Activated CD8-positive, alpha-beta T cell treated with anti-CD3 and anti-CD28 coated beads, Interleukin-2, amount 10 ng/mL, durations not matched to agents 7 days and 5 days (primary cell): Measurements from ENCODE around the gene PTPRM. TPM values are rescaled to one million over a fixed set of nuclear protein-coding genes. Genes with fewer than 3 reads are reported as not detected.
"Not testable (repeated sequence)": the region's sequence is repeated elsewhere in the genome, so short reads cannot be mapped to it uniquely, and the experiment has no call there.

Experiments used
- ATAC-seq: fragments of 150-1000 bp; cut with Tn5 transposase; one replicate; pipeline ENCODE4 v1.10.0; 2021; ENCODE audit warnings: moderate library complexity
- CTCF ChIA-PET: fragments of 350-600 bp; sonication (Branson Sonifier 250); formaldehyde crosslinking; loops from one replicate; lab custom pipeline; 2021; ENCODE audit warnings: antibody characterized with exemption; lab: Charles Lee
- POLR2A ChIA-PET: fragments of 350-600 bp; sonication (Branson Sonifier 250); formaldehyde crosslinking; loops from one replicate; lab custom pipeline; 2021; ENCODE audit warnings: antibody characterized with exemption; lab: Charles Lee
- DNase-seq: peaks from one replicate; pipeline ENCODE4 v3.0.0-alpha.2; 2020
- H3K27ac Mint-ChIP-seq: one replicate; pipeline ENCODE4 v1.8.0; 2021; ENCODE audit warnings: mild to moderate bottlenecking, mixed read lengths
- H3K27me3 Mint-ChIP-seq: one replicate; pipeline ENCODE4 v1.8.0; 2021; ENCODE audit warnings: low read depth, mixed read lengths
- H3K36me3 Mint-ChIP-seq: one replicate; pipeline ENCODE4 v1.8.0; 2021; ENCODE audit warnings: low read depth, mixed read lengths
- H3K4me1 Mint-ChIP-seq: one replicate; pipeline ENCODE4 v1.8.0; 2021; ENCODE audit warnings: low read depth, mixed read lengths
- H3K4me3 Mint-ChIP-seq: one replicate; pipeline ENCODE4 v1.8.0; 2021; ENCODE audit warnings: mild to moderate bottlenecking, mixed read lengths
- H3K9me3 Mint-ChIP-seq: one replicate; pipeline ENCODE4 v1.8.0; 2022; ENCODE audit warnings: mixed read lengths; ENCODE audit not compliant: insufficient read depth
- total RNA-seq, 2 experiments: library from RNA; stranded (reverse); gene quantifications; one replicate each; pipeline ENCODE4 v1.2.3, GENCODE V29; 2021

PTPRM gene
- total RNA-seq, 2 experiments from 2014 or later = 0.76 to 1.0 TPM

DNA sequence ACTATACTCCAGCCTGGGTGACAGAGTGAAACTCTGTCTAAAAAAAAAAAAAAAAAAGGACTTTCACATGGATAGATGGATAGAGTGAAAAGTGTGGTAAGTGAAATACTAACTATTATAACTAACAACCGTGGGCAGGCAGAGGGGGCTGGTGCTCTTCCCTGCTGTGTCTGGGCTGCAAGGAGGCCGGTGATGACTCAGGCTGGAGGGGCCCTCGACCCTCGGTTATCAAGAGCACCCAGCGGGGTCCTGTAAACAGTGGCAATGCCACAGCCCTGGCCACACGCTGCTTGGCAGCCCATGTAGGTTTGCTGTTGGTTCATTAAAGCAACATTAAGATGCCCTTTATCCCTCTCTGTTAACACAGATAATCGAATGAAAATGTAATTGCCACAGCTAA, 857.4 kb downstream of the PTPRM start:
- no peak overlapping the region for H3K27ac Mint-ChIP-seq
- no peaks in the 10 kb centered on the region for H3K4me1 Mint-ChIP-seq
- ChIA-PET POLR2A (no interaction called here), CTCF (no interaction called here)
- DNase-seq (no peak), ATAC-seq (no peak)
- H3K36me3 Mint-ChIP-seq = no peaks in the 10 kb centered on the region
- H3K27me3 Mint-ChIP-seq = no peaks in the 10 kb centered on the region
- H3K9me3 Mint-ChIP-seq = no peaks in the 10 kb centered on the region
- no peak overlapping the region for H3K4me3 Mint-ChIP-seq

- no peak for DNase-seq
- POLR2A ChIA-PET = no interaction called here
- no peak overlapping the region for H3K27ac Mint-ChIP-seq
- no peak overlapping the region for H3K4me3 Mint-ChIP-seq
- CTCF ChIA-PET = no interaction called here
- no peaks in the 10 kb centered on the region for H3K4me1 Mint-ChIP-seq
- H3K27me3 Mint-ChIP-seq = no peaks in the 10 kb centered on the region
- H3K9me3 Mint-ChIP-seq = no peaks in the 10 kb centered on the region
- no peaks in the 10 kb centered on the region for H3K36me3 Mint-ChIP-seq
- ATAC-seq = no peak
These were observed 858.0 kb downstream of the PTPRM start for GRCh38 chr18:8424917-8425725.

GRCh38 chr18:8426401-8426800, 859.3 kb downstream of the PTPRM start:
- ATAC-seq = no peak
- POLR2A ChIA-PET = no interaction called here
- Mint-ChIP-seq H3K4me3 (no peak overlapping the region), H3K27me3 (no peaks in the 10 kb centered on the region), H3K27ac (no peak overlapping the region), H3K9me3 (no peaks in the 10 kb centered on the region), H3K36me3 (no peaks in the 10 kb centered on the region), H3K4me1 (no peaks in the 10 kb centered on the region)
- DNase-seq = peak; percentile 23
- CTCF ChIA-PET = interaction anchor here (0.6 kb wide), 1 partner anchor 835 kb away, joined by 3 read pairs; no protein-coding TSS in a partner anchor

- H3K27ac Mint-ChIP-seq = no peak overlapping the region
- ATAC-seq (no peak), DNase-seq (no peak)
- no peaks in the 10 kb centered on the region for H3K4me1 Mint-ChIP-seq
- ChIA-PET POLR2A (no interaction called here), CTCF (no interaction called here)
- H3K4me3 Mint-ChIP-seq = no peak overlapping the region
- H3K36me3 Mint-ChIP-seq = no peaks in the 10 kb centered on the region
- H3K27me3 Mint-ChIP-seq = no peaks in the 10 kb centered on the region
- H3K9me3 Mint-ChIP-seq = no peaks in the 10 kb centered on the region
These were observed 860.2 kb downstream of the PTPRM start for GRCh38 chr18:8427339-8427738.

- no peaks in the 10 kb centered on the region for H3K36me3 Mint-ChIP-seq
- H3K4me1 Mint-ChIP-seq = no peaks in the 10 kb centered on the region
- ChIA-PET POLR2A (no interaction called here), CTCF (no interaction called here)
- H3K27me3 Mint-ChIP-seq = no peaks in the 10 kb centered on the region
- ATAC-seq (no peak), DNase-seq (no peak)
- no peak overlapping the region for H3K4me3 Mint-ChIP-seq
- H3K9me3 Mint-ChIP-seq = no peaks in the 10 kb centered on the region
- no peak overlapping the region for H3K27ac Mint-ChIP-seq
These were observed 861.8 kb downstream of the PTPRM start for GRCh38 chr18:8428951-8429350.

- Mint-ChIP-seq H3K4me1 (no peaks in the 10 kb centered on the region), H3K4me3 (no peak overlapping the region), H3K27me3 (no peaks in the 10 kb centered on the region), H3K36me3 (no peaks in the 10 kb centered on the region), H3K27ac (no peak overlapping the region), H3K9me3 (no peaks in the 10 kb centered on the region)
- POLR2A ChIA-PET = no interaction called here
- no peak for DNase-seq
- ATAC-seq = no peak
- CTCF ChIA-PET = no interaction called here
These were observed 863.9 kb downstream of the PTPRM start for GRCh38 chr18:8431036-8431435.

DNA sequence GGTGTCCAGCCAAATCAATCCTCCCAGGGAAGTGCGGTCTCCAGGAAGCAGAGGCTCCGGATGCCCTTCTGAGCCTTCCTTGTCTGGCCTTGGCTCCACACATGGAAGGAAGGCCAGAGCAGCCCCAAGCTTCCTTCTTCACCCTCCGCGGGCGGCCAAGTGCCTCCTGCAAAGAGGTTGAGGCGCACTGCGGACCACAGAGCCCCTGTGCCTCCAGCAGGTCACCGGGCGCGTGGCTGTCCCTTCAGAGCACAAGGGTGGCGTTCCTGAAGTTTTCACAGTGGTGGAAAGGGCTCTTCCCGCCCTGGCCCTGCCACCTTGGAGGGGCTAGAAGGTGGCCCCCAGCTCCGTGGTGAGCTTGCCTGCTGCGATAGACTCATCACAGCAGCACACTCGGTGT, 866.2 kb downstream of the PTPRM start:
- no peak overlapping the region for H3K4me3 Mint-ChIP-seq
- no peak for DNase-seq
- no peaks in the 10 kb centered on the region for H3K9me3 Mint-ChIP-seq
- H3K4me1 Mint-ChIP-seq = no peaks in the 10 kb centered on the region
- POLR2A ChIA-PET = no interaction called here
- ATAC-seq = no peak
- no peaks in the 10 kb centered on the region for H3K27me3 Mint-ChIP-seq
- H3K36me3 Mint-ChIP-seq = no peaks in the 10 kb centered on the region
- H3K27ac Mint-ChIP-seq = no peak overlapping the region
- CTCF ChIA-PET = no interaction called here

GRCh38 chr18:8433771-8434170, 866.7 kb downstream of the PTPRM start:
- DNase-seq = no peak
- H3K9me3 Mint-ChIP-seq = no peaks in the 10 kb centered on the region
- H3K27me3 Mint-ChIP-seq = no peaks in the 10 kb centered on the region
- CTCF ChIA-PET = no interaction called here
- H3K36me3 Mint-ChIP-seq = no peaks in the 10 kb centered on the region
- no peak for ATAC-seq
- no peaks in the 10 kb centered on the region for H3K4me1 Mint-ChIP-seq
- H3K27ac Mint-ChIP-seq = no peak overlapping the region
- H3K4me3 Mint-ChIP-seq = no peak overlapping the region
- POLR2A ChIA-PET = no interaction called here

GRCh38 chr18:8435376-8435775, 868.3 kb downstream of the PTPRM start:
- H3K4me1 Mint-ChIP-seq = no peaks in the 10 kb centered on the region

GRCh38 chr18:8439055-8439454, 871.9 kb downstream of the PTPRM start:
- DNase-seq (no peak), ATAC-seq (no peak)
- H3K4me1 Mint-ChIP-seq = no peaks in the 10 kb centered on the region
- no peaks in the 10 kb centered on the region for H3K27me3 Mint-ChIP-seq
- ChIA-PET POLR2A (no interaction called here), CTCF (no interaction called here)
- H3K9me3 Mint-ChIP-seq = no peaks in the 10 kb centered on the region
- H3K36me3 Mint-ChIP-seq = no peaks in the 10 kb centered on the region
- H3K4me3 Mint-ChIP-seq = no peak overlapping the region
- no peak overlapping the region for H3K27ac Mint-ChIP-seq

More at GRCh38 chr18:8435376-8435775, 868.3 kb downstream of the PTPRM start:
- DNase-seq = no peak
- Mint-ChIP-seq H3K4me3 (no peak overlapping the region), H3K36me3 (no peaks in the 10 kb centered on the region), H3K27ac (no peak overlapping the region), H3K27me3 (no peaks in the 10 kb centered on the region), H3K9me3 (no peaks in the 10 kb centered on the region)
- ChIA-PET CTCF (no interaction called here), POLR2A (no interaction called here)
- no peak for ATAC-seq

DNA sequence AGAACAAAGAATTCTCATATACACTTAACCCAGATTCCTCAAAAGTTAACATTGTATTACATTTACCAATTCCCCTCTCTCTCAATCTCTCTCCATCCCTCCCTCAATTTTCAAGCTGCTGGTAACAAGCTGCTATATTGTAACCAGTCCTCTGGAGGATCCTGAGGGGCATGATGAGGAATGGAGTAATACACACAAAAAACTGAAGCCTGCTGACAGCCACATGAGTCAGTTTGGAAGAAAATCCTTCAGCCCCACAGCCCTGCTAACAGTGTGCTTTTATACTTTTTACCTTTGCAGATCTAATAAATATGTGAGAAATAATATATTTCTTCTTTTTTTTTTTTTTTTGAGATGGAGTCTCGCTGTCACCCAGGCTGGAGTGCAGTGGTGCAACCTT, 876.4 kb downstream of the PTPRM start:
- Mint-ChIP-seq H3K27ac (no peak overlapping the region), H3K4me3 (no peak overlapping the region), H3K4me1 (no peaks in the 10 kb centered on the region), H3K9me3 (no peaks in the 10 kb centered on the region), H3K36me3 (no peaks in the 10 kb centered on the region), H3K27me3 (no peaks in the 10 kb centered on the region)
- ChIA-PET POLR2A (no interaction called here), CTCF (no interaction called here)
- ATAC-seq = no peak
- no peak for DNase-seq

GRCh38 chr18:8446936-8447335, 879.8 kb downstream of the PTPRM start:
- H3K4me1 Mint-ChIP-seq, CTCF ChIA-PET, H3K4me3 Mint-ChIP-seq, ATAC-seq, H3K27me3 Mint-ChIP-seq, H3K36me3 Mint-ChIP-seq, POLR2A ChIA-PET, H3K9me3 Mint-ChIP-seq, H3K27ac Mint-ChIP-seq, DNase-seq: not testable (repeated sequence)

- no peaks in the 10 kb centered on the region for H3K9me3 Mint-ChIP-seq
- ATAC-seq (no peak), DNase-seq (no peak)
- H3K27ac Mint-ChIP-seq = no peak overlapping the region
- POLR2A ChIA-PET = no interaction called here
- no peak overlapping the region for H3K4me3 Mint-ChIP-seq
- H3K27me3 Mint-ChIP-seq = no peaks in the 10 kb centered on the region
- H3K36me3 Mint-ChIP-seq = no peaks in the 10 kb centered on the region
- CTCF ChIA-PET = no interaction called here
- H3K4me1 Mint-ChIP-seq = no peaks in the 10 kb centered on the region
These were observed 881.0 kb downstream of the PTPRM start for GRCh38 chr18:8448130-8448529.
